ENCODE results near the gene LBP. TPM values are rescaled to one million over a fixed set of nuclear protein-coding genes. Genes with fewer than 3 reads are reported as not detected.

The LBP gene
- total and polyA plus RNA-seq, 2 donors (not counting 3 experiments of a cell fraction or from before 2014, with no cell fraction given), result 0.03 TPM; not detected in 1

DNA sequence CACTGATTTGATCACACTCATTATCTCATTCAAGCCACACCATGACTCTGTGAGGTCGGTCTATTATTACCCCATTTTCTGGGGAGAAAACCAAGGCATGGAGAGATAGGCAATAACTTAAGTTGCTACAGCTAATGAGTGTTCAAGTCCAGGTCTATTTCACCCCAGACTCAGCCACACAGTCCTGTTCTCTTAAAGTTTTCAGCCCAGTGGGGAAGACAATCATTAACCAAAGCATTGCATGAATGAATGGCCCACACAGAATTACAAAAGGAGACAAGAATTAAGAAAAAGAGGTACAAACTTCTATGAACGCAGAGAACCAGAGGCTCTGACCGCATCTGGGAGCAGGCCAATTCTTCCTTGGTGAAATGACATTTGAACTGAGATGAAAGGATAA is 35.2 kb upstream of the LBP start:
- intact Hi-C loops (cut with micrococcal nuclease) (no loop called here), dilution Hi-C loops (cut with MboI; ENCODE audit: extremely low pct_ligation_motif_present, low sequenced_read_pairs) (no loop called here)
- Histone ChIP-seq H3K27ac (ENCODE audit: insufficient read depth, low read depth, low read length) (no peak overlapping the region), H2AFZ (ENCODE audit: low read depth, low read length) (no peak overlapping the region), H4K20me1 (replicated peaks; ENCODE audit: control insufficient read depth, extremely low read depth, insufficient read depth, low read length) (no peaks in the 10 kb centered on the region), H3K9ac (replicated peaks; ENCODE audit: extremely low read depth, insufficient read depth, low read length) (no peak overlapping the region), H3K27me3 (ENCODE audit: control insufficient read depth in 2 of 2, insufficient read depth in 2 of 2, low read length in 2 of 2) (peaks cover 0 to 4% of the 10 kb centered on the region in 2 experiments), H3K4me2 (ENCODE audit: insufficient read depth, low read length) (no peak overlapping the region), H3K4me3 (replicated peaks in 1 of 3; ENCODE audit: insufficient read depth in 1 of 3, low read depth in 1 of 3, low read length in 3 of 3) (no peak overlapping the region), H3K9me1 (replicated peaks; ENCODE audit: control insufficient read depth, extremely low read depth, insufficient read depth, low read length) (no peaks in the 10 kb centered on the region), H3K4me1 (ENCODE audit: control insufficient read depth, extremely low read depth, insufficient read depth, low read length) (no peaks in the 10 kb centered on the region), H3K36me3 (ENCODE audit: control insufficient read depth in 2 of 2, extremely low read depth in 1 of 2, insufficient read depth in 2 of 2, low read length in 2 of 2) (no peaks in the 10 kb centered on the region), H3K9me3 (replicated peaks; ENCODE audit: control insufficient read depth, insufficient read depth, low read length) (no peaks in the 10 kb centered on the region), H3K79me2 (ENCODE audit: control insufficient read depth, insufficient read depth, low read length) (no peaks in the 10 kb centered on the region)
- no peak for TF ChIP-seq POLR2A (IDR thresholded peaks at IDR 0.05; ENCODE audit: low read depth, low read length)
- TF ChIP-seq EZH2 (IDR thresholded peaks at IDR 0.05; ENCODE audit: borderline replicate concordance, low read depth, low read length, severe bottlenecking), result no peak
- TF ChIP-seq MYC (IDR thresholded peaks at IDR 0.05; ENCODE audit: low read depth, low read length), result no peak
- no TSS peak for BruUV-seq (replicated peaks)
- POLR2A ChIA-PET, result no interaction called here
- peak; percentile 12 for FAIRE-seq
- DNase-seq (ENCODE audit: low read depth, low spot score), result no peak
- CTCF ChIA-PET, result interaction anchor here (2.6 to 9.2 kb wide), 2 partner anchors 11 to 83 kb away, joined by 12 to 204 read pairs; no protein-coding TSS in a partner anchor

GRCh38 chr20:38311491-38311890 is 34.8 kb upstream of the LBP start:
- no peak overlapping the region for H3K9ac ChIP-seq (replicated peaks; ENCODE audit: extremely low read depth, insufficient read depth, low read length)
- CTCF ChIA-PET, result interaction anchor here (2.6 to 9.2 kb wide), 2 partner anchors 10 to 84 kb away, joined by 12 to 204 read pairs; no protein-coding TSS in a partner anchor
- no peak overlapping the region for H3K27ac ChIP-seq (ENCODE audit: insufficient read depth, low read depth, low read length)
- dilution Hi-C loops (cut with MboI; ENCODE audit: extremely low pct_ligation_motif_present, low sequenced_read_pairs), result no loop called here
- intact Hi-C loops (cut with micrococcal nuclease), result no loop called here
- peaks cover 0 to 4% of the 10 kb centered on the region in 2 experiments for H3K27me3 ChIP-seq (ENCODE audit: control insufficient read depth in 2 of 2, insufficient read depth in 2 of 2, low read length in 2 of 2)
- H3K4me1 ChIP-seq (ENCODE audit: control insufficient read depth, extremely low read depth, insufficient read depth, low read length), result no peaks in the 10 kb centered on the region
- no peaks in the 10 kb centered on the region for H4K20me1 ChIP-seq (replicated peaks; ENCODE audit: control insufficient read depth, extremely low read depth, insufficient read depth, low read length)
- BruUV-seq (replicated peaks), result no TSS peak
- H3K4me2 ChIP-seq (ENCODE audit: insufficient read depth, low read length), result no peak overlapping the region
- H3K9me3 ChIP-seq (replicated peaks; ENCODE audit: control insufficient read depth, insufficient read depth, low read length), result no peaks in the 10 kb centered on the region
- H3K9me1 ChIP-seq (replicated peaks; ENCODE audit: control insufficient read depth, extremely low read depth, insufficient read depth, low read length), result no peaks in the 10 kb centered on the region
- POLR2A ChIA-PET, result no interaction called here
- no peak overlapping the region for H2AFZ ChIP-seq (ENCODE audit: low read depth, low read length)
- DNase-seq (ENCODE audit: low read depth, low spot score) (no peak), FAIRE-seq (no peak)
- no peaks in the 10 kb centered on the region for H3K36me3 ChIP-seq (ENCODE audit: control insufficient read depth in 2 of 2, extremely low read depth in 1 of 2, insufficient read depth in 2 of 2, low read length in 2 of 2)
- no peaks in the 10 kb centered on the region for H3K79me2 ChIP-seq (ENCODE audit: control insufficient read depth, insufficient read depth, low read length)
- TF ChIP-seq, protein P1, sequence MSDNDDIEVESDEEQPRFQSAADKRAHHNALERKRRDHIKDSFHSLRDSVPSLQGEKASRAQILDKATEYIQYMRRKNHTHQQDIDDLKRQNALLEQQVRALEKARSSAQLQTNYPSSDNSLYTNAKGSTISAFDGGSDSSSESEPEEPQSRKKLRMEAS (IDR thresholded peaks at IDR 0.05; ENCODE audit: insufficient read depth, insufficient read length), result no peak
- TF ChIP-seq GATA2 (IDR thresholded peaks at IDR 0.05; ENCODE audit: insufficient read depth, insufficient read length, low read depth, low read length), result no peak
- no peak for TF ChIP-seq JUN (IDR thresholded peaks at IDR 0.05; ENCODE audit: borderline replicate concordance, insufficient read depth, insufficient read length, low read depth)
- no peak for TF ChIP-seq FOS (IDR thresholded peaks at IDR 0.05; ENCODE audit: borderline replicate concordance, insufficient read depth, low read length)
- no peak for TF ChIP-seq EZH2 (IDR thresholded peaks at IDR 0.05; ENCODE audit: borderline replicate concordance, low read depth, low read length, severe bottlenecking)
- no peak for TF ChIP-seq MYC (IDR thresholded peaks at IDR 0.05; ENCODE audit: low read depth, low read length)
- TF ChIP-seq, protein P2, sequence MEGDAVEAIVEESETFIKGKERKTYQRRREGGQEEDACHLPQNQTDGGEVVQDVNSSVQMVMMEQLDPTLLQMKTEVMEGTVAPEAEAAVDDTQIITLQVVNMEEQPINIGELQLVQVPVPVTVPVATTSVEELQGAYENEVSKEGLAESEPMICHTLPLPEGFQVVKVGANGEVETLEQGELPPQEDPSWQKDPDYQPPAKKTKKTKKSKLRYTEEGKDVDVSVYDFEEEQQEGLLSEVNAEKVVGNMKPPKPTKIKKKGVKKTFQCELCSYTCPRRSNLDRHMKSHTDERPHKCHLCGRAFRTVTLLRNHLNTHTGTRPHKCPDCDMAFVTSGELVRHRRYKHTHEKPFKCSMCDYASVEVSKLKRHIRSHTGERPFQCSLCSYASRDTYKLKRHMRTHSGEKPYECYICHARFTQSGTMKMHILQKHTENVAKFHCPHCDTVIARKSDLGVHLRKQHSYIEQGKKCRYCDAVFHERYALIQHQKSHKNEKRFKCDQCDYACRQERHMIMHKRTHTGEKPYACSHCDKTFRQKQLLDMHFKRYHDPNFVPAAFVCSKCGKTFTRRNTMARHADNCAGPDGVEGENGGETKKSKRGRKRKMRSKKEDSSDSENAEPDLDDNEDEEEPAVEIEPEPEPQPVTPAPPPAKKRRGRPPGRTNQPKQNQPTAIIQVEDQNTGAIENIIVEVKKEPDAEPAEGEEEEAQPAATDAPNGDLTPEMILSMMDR (IDR thresholded peaks at IDR 0.05; ENCODE audit: extremely low read depth in 1 of 2, insufficient read depth in 1 of 2, low read depth in 1 of 2, low read length in 2 of 2), result no peak
- TF ChIP-seq POLR2A (IDR thresholded peaks at IDR 0.05; ENCODE audit: low read depth, low read length), result no peak
- TF ChIP-seq POLR2AphosphoS5 (IDR thresholded peaks at IDR 0.05; ENCODE audit: insufficient read depth, low read depth, low read length), result no peak
- no peak overlapping the region for H3K4me3 ChIP-seq (replicated peaks in 1 of 3; ENCODE audit: insufficient read depth in 1 of 3, low read depth in 1 of 3, low read length in 3 of 3)

Data from endothelial cell of umbilical vein (primary cell).